Upper lobe of left lung (tissue), 6 donors: ENCODE data around the gene RPUSD4. TPM values are rescaled to one million over a fixed set of nuclear protein-coding genes. Genes with fewer than 3 reads are reported as not detected.

Experiments
- ATAC-seq, 2 donors: fragments of 200-7000 bp; cut with Tn5 transposase; one replicate each; pipeline ENCODE4 v1.9.1; 2022; ENCODE audit warnings: mild to moderate bottlenecking in 2 of 2, moderate library complexity in 2 of 2; ENCODE audit not compliant: low FRiP score in 2 of 2
- DNase-seq, 2 donors: peaks; one replicate each; pipeline ENCODE4 v3.0.0-alpha.2; 2019 to 2020
- H3K27ac ChIP-seq, 4 donors: fragments of 200-600 bp; sonication (generic); one replicate each; pipeline ENCODE4 v1.5.1; 2016 to 2019
- H3K27me3 ChIP-seq, 4 donors: fragments of 200-600 bp; sonication (generic); one replicate each; pipeline ENCODE4 v1.5.1; 2017 to 2019
- H3K36me3 ChIP-seq, 4 donors: fragments of 200-600 bp; sonication (generic); one replicate each; pipeline ENCODE4 v1.5.1; 2016 to 2019
- H3K4me1 ChIP-seq, 4 donors: fragments of 200-600 bp; sonication (generic); one replicate each; pipeline ENCODE4 v1.5.1; 2018 to 2019
- H3K4me3 ChIP-seq, 4 donors: fragments of 200-600 bp; sonication (generic); one replicate each; pipeline ENCODE4 v1.5.1; 2017 to 2019; ENCODE audit warnings: mild to moderate bottlenecking in 2 of 4, moderate library complexity in 1 of 4
- H3K9me3 ChIP-seq, 4 donors: fragments of 200-600 bp; sonication (generic); one replicate each; pipeline ENCODE4 v1.5.1; 2018 to 2019
- CTCF ChIP-seq, 6 experiments: fragments of 450-650 bp in 4 of 6; fragments of 200-600 bp in 2 of 6; sonication (generic) in 2 of 6; IDR thresholded peaks; one replicate each; pipeline ENCODE4 v1.5.1; 2016 to 2019; ENCODE audit warnings: antibody characterized with exemption in 6 of 6
- EP300 ChIP-seq, 4 donors: sonication (generic); formaldehyde crosslinking; IDR thresholded peaks; one replicate each; pipeline ENCODE4 v1.5.1; 2017; ENCODE audit warnings: antibody characterized with exemption in 4 of 4, control low read depth in 2 of 4
- POLR2A ChIP-seq, 4 donors: fragments of 450-650 bp; IDR thresholded peaks; one replicate each; pipeline ENCODE4 v1.5.1; 2016 to 2017; ENCODE audit warnings: antibody characterized with exemption in 4 of 4, mild to moderate bottlenecking in 2 of 4
- POLR2AphosphoS5 ChIP-seq, 2 donors: sonication (generic); formaldehyde crosslinking; IDR thresholded peaks; one replicate each; pipeline ENCODE4 v1.5.1; 2017; ENCODE audit warnings: antibody characterized with exemption in 2 of 2
- WGBS, 2 donors: methylation state at CpG; one replicate each; pipeline ENCODE4 v1.1.5; 2017 to 2018; 5-methylcytosine and 5-hydroxymethylcytosine counted together
- total RNA-seq, 6 donors: library from RNA; depleted of rRNA in 4 of 6; stranded (reverse); fragments of >200 nt in 4 of 6; gene quantifications; one replicate each; pipeline versions ENCODE4 v1.1.0 to v1.2.1, GENCODE V29; 2016 to 2021
- donor health status: DM: no; HTN: no; CAD: no; lungs with moderate emphysema.
- donor health status: DM: no; HTN: yes; CAD: no; lungs with severe emphysema.

The RPUSD4 gene
- total RNA-seq, 6 donors from 2014 or later, result 13.7 to 32.5 (median 20.5) TPM

GRCh38 chr11:126231725-126232459, 20.4 kb upstream of the RPUSD4 start:
- peak; percentile 57 to 75 for ATAC-seq
- Histone ChIP-seq H3K4me1 (peaks cover 11 to 14% (median 12%) of the 10 kb centered on the region in 4 donors), H3K27me3 (no peaks in the 10 kb centered on the region), H3K27ac (peak overlapping the region in 2 of 4 donors; percentile 26 to 42), H3K36me3 (peaks cover 0 to 27% (median 11%) of the 10 kb centered on the region in 4 donors), H3K9me3 (no peaks in the 10 kb centered on the region), H3K4me3 (no peak overlapping the region)
- TF ChIP-seq EP300 (IDR thresholded peaks at IDR 0.05) (peak in 1 of 4 donors; percentile 64), POLR2AphosphoS5 (IDR thresholded peaks at IDR 0.05) (peak in 1 of 2 donors; percentile 12), CTCF (IDR thresholded peaks at IDR 0.05) (no peak), POLR2A (IDR thresholded peaks at IDR 0.05) (no peak)
- 56 to 60% methylated on average over 6 of the region's 6 CpGs for WGBS, 2 donors
- DNase-seq, result no peak

GRCh38 chr11:126229858-126230540, 18.5 kb upstream of the RPUSD4 start:
- no peak for DNase-seq
- Histone ChIP-seq H3K4me1 (peaks cover 11 to 14% (median 12%) of the 10 kb centered on the region in 4 donors), H3K27ac (no peak overlapping the region), H3K36me3 (peaks cover 0 to 12% (median 5%) of the 10 kb centered on the region in 4 donors), H3K9me3 (no peaks in the 10 kb centered on the region), H3K4me3 (no peak overlapping the region), H3K27me3 (no peaks in the 10 kb centered on the region)
- 52 to 57% methylated on average over 3 of the region's 3 CpGs for WGBS, 2 donors
- ATAC-seq, result no peak
- no peak for TF ChIP-seq CTCF (IDR thresholded peaks at IDR 0.05)
- TF ChIP-seq POLR2AphosphoS5 (IDR thresholded peaks at IDR 0.05), result no peak
- no peak for TF ChIP-seq EP300 (IDR thresholded peaks at IDR 0.05)
- TF ChIP-seq POLR2A (IDR thresholded peaks at IDR 0.05), result no peak

- H3K4me1 ChIP-seq, result peaks cover 2 to 6% (median 4%) of the 10 kb centered on the region in 4 donors
- no peak overlapping the region for H3K27ac ChIP-seq
- ATAC-seq (no peak), DNase-seq (no peak)
- TF ChIP-seq CTCF (IDR thresholded peaks at IDR 0.05) (no peak), POLR2A (IDR thresholded peaks at IDR 0.05) (no peak)
- no peaks in the 10 kb centered on the region for H3K9me3 ChIP-seq
- H3K27me3 ChIP-seq, result no peaks in the 10 kb centered on the region
- peaks cover 0 to 12% (median 5%) of the 10 kb centered on the region in 4 donors for H3K36me3 ChIP-seq
- H3K4me3 ChIP-seq, result no peak overlapping the region
- 87 to 98% methylated on average over 11 of the region's 15 CpGs for WGBS, 2 donors
Measured at GRCh38 chr11:126226334-126227084, 15.1 kb upstream of the RPUSD4 start.

GRCh38 chr11:126225295-126225665, 13.8 kb upstream of the RPUSD4 start:
- Histone ChIP-seq H3K27me3 (no peaks in the 10 kb centered on the region), H3K36me3 (peaks cover 0 to 10% (median 4%) of the 10 kb centered on the region in 4 donors), H3K9me3 (no peaks in the 10 kb centered on the region), H3K27ac (no peak overlapping the region), H3K4me3 (no peak overlapping the region), H3K4me1 (no peaks in the 10 kb centered on the region)
- ATAC-seq, result no peak
- no peak for DNase-seq
- TF ChIP-seq POLR2AphosphoS5 (IDR thresholded peaks at IDR 0.05) (no peak), POLR2A (IDR thresholded peaks at IDR 0.05) (no peak), EP300 (IDR thresholded peaks at IDR 0.05) (no peak), CTCF (IDR thresholded peaks at IDR 0.05) (no peak)
- WGBS, 2 donors, result 83 to 91% methylated on average over 2 of the region's 2 CpGs
